Stimulated activated CD8-positive, alpha-beta memory T cell treated with anti-CD3 and anti-CD28 coated beads, Interleukin-12 subunit alpha, Interleukin-12 subunit beta, amount 100 ng/mL, for 24 hours (primary cell): Measurements from ENCODE around the gene ZNF91.
"Not testable (repeated sequence)": the region's sequence is repeated elsewhere in the genome, so short reads cannot be mapped to it uniquely, and the experiment has no call there.

ENCODE experiments used
- DNase-seq: peaks from one replicate; pipeline ENCODE4 v3.0.0-alpha.2; 2020; ENCODE audit errors: extremely low read depth

Gene ZNF91

GRCh38 chr19:23395722-23396117 is 449 bp upstream of the ZNF91 start:
- not testable (repeated sequence) for DNase-seq

GRCh38 chr19:23394511-23394910 is 760 bp downstream of the ZNF91 start:
- no peak for DNase-seq

- DNase-seq: no peak
These were observed 2.1 kb downstream of the ZNF91 start for GRCh38 chr19:23393121-23393520.

- DNase-seq: no peak
These were observed 4.0 kb downstream of the ZNF91 start for GRCh38 chr19:23391236-23391635.

GRCh38 chr19:23385404-23385803 is 9.9 kb downstream of the ZNF91 start:
- DNase-seq: no peak

GRCh38 chr19:23384858-23385257 is 10.4 kb downstream of the ZNF91 start:
- DNase-seq: no peak

GRCh38 chr19:23384166-23384565 is 11.1 kb downstream of the ZNF91 start:
- no peak for DNase-seq

- DNase-seq: no peak
These were observed 12.3 kb downstream of the ZNF91 start for GRCh38 chr19:23382955-23383354.

- no peak for DNase-seq
These were observed 14.2 kb downstream of the ZNF91 start for GRCh38 chr19:23381114-23381513.

GRCh38 chr19:23379671-23380070 is 15.6 kb downstream of the ZNF91 start:
- DNase-seq: not testable (repeated sequence)

GRCh38 chr19:23378948-23379347 is 16.3 kb downstream of the ZNF91 start:
- no peak for DNase-seq

- no peak for DNase-seq
These were observed 18.0 kb downstream of the ZNF91 start for GRCh38 chr19:23377276-23377675.

- no peak for DNase-seq
These were observed 28.8 kb downstream of the ZNF91 start for GRCh38 chr19:23366437-23366836.

- DNase-seq: not testable (repeated sequence)
These were observed 29.2 kb downstream of the ZNF91 start for GRCh38 chr19:23366031-23366430.

- no peak for DNase-seq
These were observed 30.0 kb downstream of the ZNF91 start for GRCh38 chr19:23365222-23365621.

- DNase-seq: not testable (repeated sequence)
These were observed 33.4 kb downstream of the ZNF91 start for GRCh38 chr19:23361843-23362242.

GRCh38 chr19:23351806-23352205 is 43.5 kb downstream of the ZNF91 start:
- DNase-seq: no peak

GRCh38 chr19:23346696-23347095 is 48.6 kb downstream of the ZNF91 start:
- DNase-seq: no peak

- DNase-seq: no peak
These were observed 49.4 kb downstream of the ZNF91 start for GRCh38 chr19:23345838-23346237.

GRCh38 chr19:23343434-23344010 is 51.7 kb downstream of the ZNF91 start:
- DNase-seq: no peak

GRCh38 chr19:23328211-23328610 is 67.1 kb downstream of the ZNF91 start:
- no peak for DNase-seq

GRCh38 chr19:23321953-23322549 is 73.2 kb downstream of the ZNF91 start:
- DNase-seq: no peak

- DNase-seq: not testable (repeated sequence)
These were observed 73.9 kb downstream of the ZNF91 start for GRCh38 chr19:23321403-23321802.

- DNase-seq: not testable (repeated sequence)
These were observed 75.7 kb downstream of the ZNF91 start for GRCh38 chr19:23319571-23319970.
